HepG2 (cell line): Measurements from ENCODE around the gene TRAPPC10. TPM values are rescaled to one million over a fixed set of nuclear protein-coding genes. Genes with fewer than 3 reads are reported as not detected.

ENCODE experiments used
- ATAC-seq: fragments of 200-7000 bp; cut with Tn5 transposase; 3 replicates; pipeline ENCODE4 v1.9.1; 2020; ENCODE audit warnings: mild to moderate bottlenecking, moderate library complexity
- BruUV-seq: library from RNA; stranded (reverse); fragments of 400-500 nt; replicated peaks from 2 replicates; lab custom pipeline; 2021; lab: Mats Ljungman, UMichigan
- CTCF ChIA-PET: fragments of 300-600 bp; formaldehyde crosslinking; extraction: SDS; loops from one replicate; lab custom pipeline; 2021; ENCODE audit warnings: low total read pairs, inconsistent platforms, low intra/inter-chr PET ratio; lab: Yijun Ruan, JAX
- POLR2A ChIA-PET: fragments of 350-600 bp; sonication (Branson Sonifier 250); formaldehyde crosslinking; loops from one replicate; lab custom pipeline; 2020; ENCODE audit warnings: antibody characterized with exemption, inconsistent platforms; lab: Yijun Ruan, JAX
- DNase-seq: peaks from one replicate; pipeline ENCODE4 v3.0.0-alpha.2; 2015; ENCODE audit warnings: low spot score
- FAIRE-seq: peaks from 3 replicates; lab custom pipeline; 2011; peaks lifted over from hg19 to GRCh38; lab: Jason Lieb, UNC
- H2AFZ ChIP-seq: one replicate; pipeline ENCODE4 v1.6.1; 2011; ENCODE audit warnings: low read length, inconsistent platforms
- H3K27ac ChIP-seq: fragments of 300-600 bp; 3 replicates; pipeline ENCODE4 v1.8.0; 2011; ENCODE audit warnings: mixed run types, mild to moderate bottlenecking, mixed read lengths, low read length, inconsistent platforms; ENCODE audit not compliant: insufficient read depth; ENCODE audit errors: extremely low read length
- H3K27me3 ChIP-seq, 2 experiments: fragments of 200-600 bp in 1 of 2; 2 replicates in 1 of 2; 3 replicates in 1 of 2; pipeline versions ENCODE4 v1.6.0 to v1.8.0; 2011; ENCODE audit warnings: low read length in 2 of 2, mild to moderate bottlenecking in 2 of 2, moderate library complexity in 2 of 2, inconsistent platforms in 1 of 2; ENCODE audit not compliant: insufficient read depth in 2 of 2, control insufficient read depth in 1 of 2
- H3K36me3 ChIP-seq, 2 experiments: fragments of 200-600 bp in 1 of 2; replicated peaks in 1 of 2; 2 replicates in 1 of 2; 3 replicates in 1 of 2; pipeline versions ENCODE4 v1.5.1 to v1.8.0; 2011; ENCODE audit warnings: low read length in 2 of 2, inconsistent platforms in 1 of 2; ENCODE audit not compliant: insufficient read depth in 2 of 2, control insufficient read depth in 1 of 2
- H3K4me1 ChIP-seq: 2 replicates; pipeline ENCODE4 v1.5.1; 2012; ENCODE audit warnings: low read length, inconsistent platforms; ENCODE audit not compliant: insufficient read depth
- H3K4me2 ChIP-seq: 2 replicates; pipeline ENCODE4 v1.6.0; 2011; ENCODE audit warnings: low read depth, low read length, inconsistent platforms
- H3K4me3 ChIP-seq, 3 experiments: fragments of 200-600 bp in 1 of 3; sonication (generic), shearing (Covaris generic) in 1 of 3; replicated peaks in 1 of 3; 2 replicates each; pipeline ENCODE4 v1.5.1; 2011 to 2016; ENCODE audit warnings: low read length in 3 of 3, inconsistent platforms in 2 of 3, low read depth in 2 of 3, mild to moderate bottlenecking in 2 of 3, control low read depth in 1 of 3, mixed read lengths in 1 of 3; ENCODE audit not compliant: insufficient read depth in 1 of 3
- H3K79me2 ChIP-seq: one replicate; pipeline ENCODE4 v1.6.1; 2011; ENCODE audit warnings: low read length, inconsistent platforms; ENCODE audit not compliant: insufficient read depth
- H3K9ac ChIP-seq: 2 replicates; pipeline ENCODE4 v1.6.0; 2011; ENCODE audit warnings: mild to moderate bottlenecking, low read depth, low read length, inconsistent platforms; ENCODE audit not compliant: insufficient read depth
- H3K9me3 ChIP-seq: 2 replicates; pipeline ENCODE4 v1.5.1; 2012; ENCODE audit warnings: mild to moderate bottlenecking, low read length
- H4K20me1 ChIP-seq: 2 replicates; pipeline ENCODE4 v1.6.0; 2011; ENCODE audit warnings: inconsistent platforms, mild to moderate bottlenecking, low read length, moderate library complexity; ENCODE audit not compliant: insufficient read depth
- CEBPB ChIP-seq: IDR thresholded peaks from 2 replicates; pipeline ENCODE4 v1.6.1; 2011; ENCODE audit warnings: low read depth, low read length, improper control_type of control experiment, borderline replicate concordance
- HBP1 ChIP-seq: IDR thresholded peaks from 2 replicates; pipeline ENCODE4 v1.6.1; 2016; ENCODE audit warnings: low read depth, control low read depth
- HNF4A ChIP-seq: sonication (generic); formaldehyde crosslinking; IDR thresholded peaks from 2 replicates; pipeline ENCODE4 v1.4.0; 2020; ENCODE audit warnings: missing genetic modification reagents
- KMT2B ChIP-seq: IDR thresholded peaks from 2 replicates; pipeline ENCODE4 v1.6.1; 2016; ENCODE audit warnings: missing genetic modification reagents, missing compliant biosample characterization
- NFAT5 ChIP-seq: sonication (generic); formaldehyde crosslinking; IDR thresholded peaks from 2 replicates; pipeline ENCODE4 v1.4.0; 2020; ENCODE audit warnings: missing genetic modification reagents
- WGBS: methylation state at CpG from one replicate; pipeline ENCODE4 v1.1.6; 2017; ENCODE audit warnings: low lambda C conversion rate; 5-methylcytosine and 5-hydroxymethylcytosine counted together
- in situ Hi-C: cut with HindIII; loops from 2 replicates; pipeline ENCODE4 v1.10.0; 2017; ENCODE audit warnings: low pct_unique_long_range_greater_than_20kb; ENCODE audit not compliant: extremely low pct_ligation_motif_present
- intact Hi-C: fragments of 100-400 bp; cut with micrococcal nuclease; formaldehyde crosslinking; loops from one replicate; pipeline ENCODE4 v1.10.0; 2022; ENCODE audit not compliant: unreplicated experiment
- polyA plus RNA-seq, 8 experiments: library from polyadenylated mRNA; depleted of rRNA in 3 of 8; stranded (reverse) in 7 of 8; unstranded in 1 of 8; fragments of >200 nt; fragmentation: Illumina TruSeq in 4 of 8; extraction: Trizol in 4 of 8; gene quantifications; 2 replicates each; pipeline versions ENCODE4 v1.2.1 to v1.2.3, GENCODE V29; 2011 to 2016; ENCODE audit warnings: low read depth in 4 of 8, missing spikeins in 1 of 8, mixed read lengths in 1 of 8; ENCODE audit not compliant: insufficient read depth in 1 of 8
- total RNA-seq, 5 experiments: library from RNA; depleted of rRNA; stranded (reverse); fragments of >200 nt; fragmentation: Illumina TruSeq; extraction: Trizol; gene quantifications; 2 replicates each; pipeline ENCODE4 v1.2.3, GENCODE V29; 2016; ENCODE audit warnings: low read depth in 1 of 5

TRAPPC10 gene
- total and polyA plus RNA-seq, 2 of the 13 experiments (the other 11 are each of a cell fraction or from before 2014, with no cell fraction given) = 10.6 to 16.5 TPM

- TF ChIP-seq NFAT5 (CRISPR knock-in tag) (no peak), HBP1 (CRISPR knock-in tag) (no peak), KMT2B (no peak)
These were observed 42.6 kb downstream of the TRAPPC10 start (continued) for GRCh38 chr21:44054710-44055109.

- no peaks in the 10 kb centered on the region for H3K9me3 ChIP-seq
- H3K27ac ChIP-seq = no peak overlapping the region
- no peak overlapping the region for H3K4me2 ChIP-seq
- in situ Hi-C loops = no loop called here
- no peak overlapping the region for H2AFZ ChIP-seq
- 97% methylated on average over 9 of the region's 9 CpGs for WGBS
- H3K9ac ChIP-seq = no peak overlapping the region
- no peaks in the 10 kb centered on the region for H3K79me2 ChIP-seq
- no peak for TF ChIP-seq HNF4A
- peak; percentile 32; the same call in 1 of the 2 replicates for TF ChIP-seq CEBPB
- CTCF ChIA-PET = no interaction called here
- POLR2A ChIA-PET = no interaction called here
- H3K27me3 ChIP-seq = no peaks in the 10 kb centered on the region
- H3K36me3 ChIP-seq = peaks cover 14 to 50% of the 10 kb centered on the region in 2 experiments
- FAIRE-seq = no peak
- no TSS peak for BruUV-seq
- intact Hi-C loops = no loop called here
- ATAC-seq = no peak
- no peak for DNase-seq
- H3K4me1 ChIP-seq = 0 out of 2 replicates have a peak, but pooled peaks cover 4% of the 10 kb centered on the region
- no peaks in the 10 kb centered on the region for H4K20me1 ChIP-seq
- no peak overlapping the region for H3K4me3 ChIP-seq
These were observed 44.9 kb downstream of the TRAPPC10 start for GRCh38 chr21:44057055-44057454.
